GM19452 (cell line): ENCODE results near the gene DIAPH3.
A peak's percentile ranks its signal among the peaks of the same experiment; 100 is the strongest.

Source experiments
- ATAC-seq: cut with Tn5 transposase; IDR thresholded peaks from one replicate; pipeline ENCODE4 v1.9.1; 2021; ENCODE audit not compliant: unreplicated experiment

DIAPH3 gene

GRCh38 chr13:60020288-60020687 is 143.4 kb downstream of the DIAPH3 start:
- no peak for ATAC-seq

DNA sequence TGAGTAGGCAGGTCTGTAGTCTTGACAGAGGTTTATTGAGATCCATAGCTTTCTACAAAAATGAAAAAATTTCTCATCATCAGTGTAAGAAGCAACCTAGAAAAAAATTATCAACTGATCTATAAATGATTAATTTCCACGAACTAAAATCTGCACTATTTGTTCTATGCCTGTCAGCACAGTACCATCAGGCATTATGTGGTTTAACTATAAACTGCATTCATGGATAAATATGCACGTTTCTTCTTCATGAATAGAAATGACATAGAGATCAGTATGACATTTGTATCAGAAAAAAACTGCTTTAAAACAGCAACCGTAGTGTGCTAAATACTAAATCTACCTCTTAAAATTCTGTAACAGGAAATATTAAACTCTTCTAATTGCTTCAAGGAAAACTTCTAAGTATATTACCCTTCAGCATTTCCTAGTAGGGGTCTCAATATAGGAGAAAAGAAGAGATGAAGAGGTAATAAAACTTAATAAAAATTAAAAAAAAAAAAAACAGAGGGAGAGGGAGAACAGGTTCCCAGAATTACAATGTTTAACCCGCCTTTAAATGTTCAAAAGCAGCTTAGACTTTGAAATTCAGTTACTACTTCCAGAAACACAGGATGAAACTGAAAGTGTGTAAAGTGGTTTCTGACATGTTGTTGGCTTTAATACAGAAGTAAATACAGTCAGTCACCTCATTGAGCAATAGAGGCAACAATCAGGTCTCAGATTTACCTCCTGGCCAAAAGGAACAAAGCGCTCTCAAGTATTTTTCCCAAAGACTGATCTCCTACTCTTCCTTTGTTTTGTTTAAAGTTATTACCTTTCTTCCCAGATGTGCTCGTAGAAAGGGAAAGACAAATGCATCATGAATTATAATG is 144.4 kb downstream of the DIAPH3 start:
- peak; percentile 72 for ATAC-seq

DNA sequence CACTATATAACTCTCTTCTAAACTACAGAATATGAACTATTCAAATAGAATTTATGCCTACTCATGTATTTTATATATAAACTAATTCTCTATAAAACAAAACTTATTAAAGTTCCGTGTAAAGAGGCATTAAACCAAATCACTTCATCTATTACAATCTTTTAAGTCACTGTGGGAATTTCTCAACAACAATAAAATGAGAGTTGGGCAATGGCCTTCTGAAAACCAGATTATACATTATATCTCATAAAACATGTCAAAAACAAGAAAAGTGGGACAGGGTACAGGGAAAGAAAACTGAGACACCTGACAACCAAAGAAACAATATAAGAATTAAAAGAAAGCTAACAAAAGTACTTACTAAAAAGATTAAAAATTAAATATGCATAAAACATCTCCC is 145.2 kb downstream of the DIAPH3 start:
- no peak for ATAC-seq

- no peak for ATAC-seq
Observed at GRCh38 chr13:60016229-60016628, 147.5 kb downstream of the DIAPH3 start.

DNA sequence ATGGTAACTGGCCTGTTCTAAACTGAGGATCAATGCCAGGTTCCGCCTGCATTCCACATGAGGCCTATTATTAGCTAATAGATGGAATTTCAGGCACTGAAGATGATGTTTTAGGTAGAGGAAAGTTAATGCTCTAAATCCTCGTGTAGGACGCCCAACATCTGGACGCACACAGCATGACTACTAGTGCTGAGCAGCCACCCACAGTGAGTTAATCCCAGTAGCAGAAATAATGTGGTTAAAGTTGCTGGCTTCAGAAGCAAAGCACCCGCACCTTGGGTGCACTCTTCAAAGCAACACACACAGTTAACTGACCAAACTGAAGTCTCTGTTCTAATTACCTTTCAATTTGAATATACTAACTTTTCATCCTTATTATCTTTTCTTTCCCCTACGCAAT is 150.6 kb downstream of the DIAPH3 start:
- ATAC-seq = no peak

DNA sequence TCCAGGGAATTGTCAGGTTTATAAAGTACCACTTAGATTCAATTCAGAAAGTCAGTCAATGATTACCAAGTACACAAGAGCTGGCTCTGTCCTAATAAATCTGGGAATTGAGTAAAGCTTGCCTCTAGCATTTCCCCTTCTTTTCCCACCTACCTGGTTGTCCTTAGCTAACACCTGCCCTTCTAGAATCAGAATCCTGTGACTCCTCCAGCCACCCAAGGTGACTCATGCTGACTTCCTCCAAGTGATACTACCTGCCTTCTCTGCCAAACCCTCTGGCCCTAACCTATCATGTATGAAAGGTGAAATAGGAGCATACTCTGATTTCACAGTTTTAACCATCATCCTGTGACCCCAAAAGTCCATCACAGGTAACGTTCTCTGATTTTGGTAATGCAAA is 151.2 kb downstream of the DIAPH3 start:
- ATAC-seq = no peak

GRCh38 chr13:60009300-60010253 is 154.2 kb downstream of the DIAPH3 start:
- no peak for ATAC-seq

GRCh38 chr13:60001889-60002288 is 161.8 kb downstream of the DIAPH3 start:
- no peak for ATAC-seq

- no peak for ATAC-seq
Observed at GRCh38 chr13:60000976-60001375, 162.8 kb downstream of the DIAPH3 start.

DNA sequence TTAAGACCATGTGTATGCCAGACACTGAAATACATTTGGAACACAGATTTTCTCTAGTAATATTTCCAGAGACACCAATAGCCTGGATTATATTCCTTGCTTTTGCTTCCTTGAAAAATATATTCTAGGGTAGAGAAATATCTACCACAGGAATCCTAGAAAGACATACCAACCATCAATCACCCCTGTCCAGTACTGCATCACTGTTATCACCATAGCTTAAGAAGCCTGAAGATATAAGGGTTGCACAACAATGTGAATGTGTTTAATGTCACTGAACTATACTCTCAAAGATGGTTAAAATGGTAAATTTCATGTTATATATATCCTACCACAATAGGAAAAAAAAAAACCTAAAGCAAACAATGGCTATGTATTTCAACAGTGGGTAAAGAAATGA is 163.6 kb downstream of the DIAPH3 start:
- ATAC-seq = no peak

GRCh38 chr13:59997976-59998375 is 165.8 kb downstream of the DIAPH3 start:
- ATAC-seq = no peak

DNA sequence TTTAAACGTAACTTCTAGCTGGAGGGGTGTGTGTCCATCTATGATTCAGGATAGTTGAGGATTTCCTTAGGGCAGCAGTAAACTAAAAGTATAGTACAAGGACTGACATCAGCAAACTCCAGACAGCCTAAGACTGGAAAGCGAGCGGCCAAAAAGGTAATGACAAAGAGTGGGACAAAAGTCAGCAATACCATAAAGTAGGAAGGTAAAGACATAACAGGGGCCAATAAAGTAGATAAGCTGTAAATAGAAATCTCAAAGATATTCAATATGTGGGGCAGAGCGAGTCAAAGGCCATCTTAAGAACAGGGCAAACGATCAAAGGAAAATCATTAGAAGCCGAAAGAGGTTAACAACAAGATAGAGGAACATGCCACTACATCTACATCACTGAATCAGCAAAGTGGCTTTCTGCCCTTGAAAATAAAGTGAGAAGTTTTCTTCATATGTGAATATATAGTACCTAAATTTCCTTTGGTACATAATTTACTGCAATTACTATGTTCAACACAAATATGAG is 167.2 kb downstream of the DIAPH3 start:
- ATAC-seq = no peak

DNA sequence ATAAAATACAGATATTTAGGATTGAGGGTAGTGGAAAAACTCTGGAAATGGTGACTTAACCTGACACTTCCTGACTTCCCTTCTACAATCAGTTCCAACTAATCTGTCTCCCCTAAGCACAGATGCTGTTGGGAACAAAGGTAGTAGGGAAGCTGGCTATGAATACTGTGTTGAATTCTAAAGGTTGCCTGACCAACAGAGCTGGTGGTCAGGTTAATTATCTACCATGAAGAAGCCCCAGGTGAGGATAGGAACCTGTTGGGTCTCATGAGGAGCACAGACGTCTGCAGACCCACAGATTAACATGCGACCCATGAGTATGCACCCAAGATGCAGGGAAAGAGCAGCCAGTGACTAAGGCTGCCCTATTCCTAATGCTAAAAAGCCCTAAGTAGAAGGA is 172.3 kb downstream of the DIAPH3 start:
- ATAC-seq = no peak

DNA sequence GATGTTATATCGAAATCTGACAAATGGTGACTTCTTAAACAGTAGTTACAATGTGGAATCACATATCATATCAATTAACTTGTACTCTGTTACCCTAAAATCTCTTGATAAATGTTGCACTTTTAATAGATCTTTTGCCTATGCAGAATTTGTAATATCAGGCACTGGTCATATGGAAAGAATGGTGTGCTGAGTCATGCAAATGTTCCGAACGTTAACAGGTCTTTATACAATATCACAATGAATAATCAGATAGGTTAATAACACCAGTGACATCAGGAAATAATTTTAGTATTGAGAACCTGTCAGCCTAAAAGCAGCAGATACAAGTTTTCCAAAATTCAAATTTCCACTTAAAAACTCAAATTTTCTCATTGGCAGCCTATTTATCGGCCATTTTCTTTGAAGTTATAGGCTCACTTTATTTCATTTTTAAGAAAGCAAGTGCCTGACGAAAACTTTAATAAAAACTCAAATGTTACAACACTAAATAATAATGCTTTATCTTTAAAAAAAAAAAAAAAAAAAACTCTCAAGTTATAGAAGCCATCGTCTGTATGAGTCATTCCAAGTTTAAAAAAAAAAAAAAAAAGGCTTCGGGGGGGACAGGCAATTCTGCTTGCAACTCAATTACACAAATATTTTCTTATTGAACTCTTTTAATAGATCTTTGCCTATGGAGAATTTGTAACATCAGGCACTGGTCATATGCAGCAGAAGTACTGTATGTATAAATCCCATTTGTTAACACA is 180.9 kb downstream of the DIAPH3 start:
- no peak for ATAC-seq

DNA sequence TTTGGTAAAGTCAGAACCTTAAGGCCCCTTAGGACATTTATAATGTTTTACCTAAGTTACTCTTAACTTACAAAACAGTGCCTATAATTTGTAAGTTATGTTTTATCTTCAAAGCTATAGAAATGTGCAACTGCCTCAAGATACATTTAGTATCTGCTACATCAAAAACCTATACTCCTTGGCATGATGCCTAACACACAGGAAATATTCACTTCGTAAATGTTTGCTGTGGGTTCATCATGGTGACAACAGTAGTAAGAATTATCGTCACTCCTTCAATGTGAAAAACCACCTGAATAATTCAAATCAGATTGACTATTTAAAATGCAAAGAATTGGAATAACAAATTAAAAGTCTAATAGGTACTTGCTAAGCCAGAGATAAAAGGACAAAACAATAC is 184.1 kb downstream of the DIAPH3 start:
- no peak for ATAC-seq

GRCh38 chr13:59978862-59979261 is 184.9 kb downstream of the DIAPH3 start:
- no peak for ATAC-seq

DNA sequence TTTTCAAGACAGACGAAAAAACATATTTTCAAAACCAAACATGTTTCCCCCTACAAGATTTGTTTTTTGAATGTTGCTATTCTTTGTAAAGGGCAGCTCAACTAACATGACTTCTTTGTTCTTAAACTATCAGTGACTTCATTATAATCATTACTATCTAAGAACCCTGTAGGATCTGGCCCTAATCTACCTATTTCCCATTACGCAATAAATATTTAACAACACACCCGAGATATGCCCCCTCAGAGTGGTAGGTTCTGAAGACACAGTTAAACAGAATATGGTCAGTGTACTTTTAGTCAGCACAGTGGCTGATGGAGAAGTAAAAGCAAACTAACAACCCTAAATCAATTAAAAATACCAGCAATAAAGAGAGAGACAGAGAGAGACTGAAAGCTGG is 186.9 kb downstream of the DIAPH3 start:
- ATAC-seq = no peak

DNA sequence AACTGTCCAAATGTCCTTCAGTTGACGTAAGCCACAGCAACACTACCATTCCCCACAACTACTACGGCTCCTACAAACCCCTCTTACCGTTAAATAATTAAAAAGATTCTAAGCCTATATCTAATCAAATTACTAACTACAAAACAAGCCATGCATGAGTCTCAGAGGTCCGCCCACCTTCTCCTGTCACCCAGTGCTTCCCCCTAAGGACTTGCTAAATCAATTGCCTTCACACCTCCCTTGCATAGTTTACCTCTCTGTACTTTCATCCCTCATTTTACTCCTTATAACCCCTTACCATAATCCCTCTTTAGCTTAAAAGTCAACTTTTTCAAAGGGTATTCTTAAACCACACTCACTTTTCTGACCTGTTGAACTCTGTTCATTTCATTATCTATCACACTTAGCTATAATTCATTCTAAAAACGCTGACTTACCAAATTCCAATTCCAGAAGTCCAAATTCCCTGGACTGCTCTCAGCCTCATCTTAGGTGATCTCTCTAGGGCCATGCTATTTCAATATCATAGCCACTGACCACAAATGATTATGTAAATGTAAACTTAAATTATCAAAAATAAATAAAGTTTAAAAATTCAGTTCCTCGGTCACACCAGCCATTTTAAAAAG is 187.8 kb downstream of the DIAPH3 start:
- no peak for ATAC-seq

GRCh38 chr13:59970847-59971246 is 192.9 kb downstream of the DIAPH3 start:
- no peak for ATAC-seq

GRCh38 chr13:59963827-59964226 is 199.9 kb downstream of the DIAPH3 start:
- ATAC-seq = no peak
